ENCODE measurements around the gene CD79B.

Gene CD79B

DNA sequence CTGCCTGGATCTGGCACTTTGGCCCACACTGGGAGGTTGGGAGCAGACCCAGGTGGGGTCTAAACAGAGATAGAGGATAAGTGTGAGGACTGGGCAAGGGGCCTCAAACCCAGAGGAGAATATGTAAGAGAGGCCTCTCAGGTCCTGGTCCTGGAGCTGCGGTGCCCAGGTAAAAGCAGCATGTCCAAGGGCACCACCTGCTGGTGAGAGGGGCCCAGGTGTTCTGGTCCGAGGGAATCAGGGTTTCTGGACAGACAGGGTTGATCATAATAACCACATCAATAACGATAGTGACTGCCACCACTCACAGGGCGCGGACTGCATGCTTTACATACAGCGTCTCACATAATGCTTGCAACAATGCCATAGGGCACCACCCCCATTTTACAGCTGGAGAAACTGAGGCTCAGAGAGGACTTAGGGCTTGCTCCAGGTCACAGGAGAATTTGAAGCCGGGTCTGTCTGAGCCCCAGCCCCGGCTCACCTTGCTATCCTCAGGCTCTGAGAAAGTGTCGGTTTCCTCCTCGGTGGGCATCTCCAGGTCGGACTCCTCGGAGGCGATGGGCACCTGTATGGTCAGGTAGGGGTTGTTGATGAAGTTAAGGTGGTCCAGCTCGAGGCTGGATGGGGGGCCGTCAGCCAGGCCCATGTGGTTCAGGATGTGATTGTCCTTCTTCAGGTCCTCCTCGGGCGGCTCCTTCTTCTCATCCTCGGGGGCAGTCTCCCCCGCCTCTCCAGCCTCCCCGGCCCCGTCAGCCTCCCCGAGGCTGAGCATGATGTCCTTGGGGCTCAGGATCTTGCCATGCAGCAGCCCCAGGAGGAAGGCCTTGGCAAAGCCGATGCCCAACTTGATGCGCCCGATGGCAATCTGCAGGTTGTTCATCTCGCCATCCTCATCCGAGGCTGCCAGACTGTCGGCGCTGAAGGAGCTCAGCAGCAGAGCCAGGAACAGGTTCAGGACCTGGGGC is 19.1 kb upstream of the CD79B start:
- peak; percentile 48 for DNase-seq

DNA sequence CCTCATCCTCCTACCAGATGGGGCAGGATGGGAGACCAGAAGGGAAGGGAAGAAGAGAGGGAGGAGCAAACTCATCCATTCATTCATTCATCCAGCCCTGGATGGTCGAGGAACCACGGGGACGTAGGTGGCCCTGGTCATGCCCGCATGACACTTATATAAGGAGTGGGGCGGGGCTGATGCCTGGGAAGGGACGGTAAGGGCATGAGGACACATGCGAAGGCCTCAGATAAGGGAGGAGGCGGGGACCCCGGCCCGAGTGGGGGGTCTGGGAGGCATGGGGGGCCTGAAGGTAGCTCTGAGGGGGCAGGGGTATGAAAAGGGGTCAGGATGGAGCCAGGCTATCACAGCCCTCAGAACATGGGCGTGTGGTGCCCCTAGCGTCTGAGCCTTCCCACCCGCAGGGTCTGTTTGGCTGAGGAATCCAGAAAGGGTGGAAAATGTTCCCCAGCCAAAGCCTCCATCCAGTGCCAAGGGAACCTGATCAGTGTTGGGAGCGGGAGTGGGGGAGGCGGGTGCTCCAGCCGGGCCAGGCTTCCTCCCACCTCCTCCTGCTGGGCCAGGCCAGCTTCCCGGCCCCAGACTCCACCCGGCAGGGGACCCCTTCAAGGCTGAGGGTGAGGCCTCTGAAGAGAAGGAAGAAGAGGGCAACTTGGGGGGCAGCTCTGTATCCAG is 17.6 kb upstream of the CD79B start:
- no peak for DNase-seq

DNA sequence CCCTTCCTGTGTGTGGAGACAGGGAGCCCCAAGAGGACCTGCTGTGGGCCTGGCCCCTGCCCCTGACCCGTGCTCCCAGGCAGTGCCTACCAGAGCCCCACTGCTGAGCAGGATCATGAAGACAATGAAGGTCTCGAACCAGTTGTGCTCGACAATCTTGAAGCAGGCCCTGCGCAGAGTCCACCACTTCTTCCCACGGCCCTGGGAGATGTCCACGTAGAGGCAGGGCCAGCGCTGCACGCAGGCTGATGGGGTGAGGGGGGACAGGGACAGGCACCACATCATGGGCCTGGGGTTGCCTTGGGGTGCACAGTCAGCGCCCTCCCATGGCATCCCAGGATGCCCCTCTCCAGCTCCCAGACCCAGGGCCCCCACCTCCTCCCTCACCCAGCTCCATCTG is 16.4 kb upstream of the CD79B start:
- no peak for DNase-seq

DNA sequence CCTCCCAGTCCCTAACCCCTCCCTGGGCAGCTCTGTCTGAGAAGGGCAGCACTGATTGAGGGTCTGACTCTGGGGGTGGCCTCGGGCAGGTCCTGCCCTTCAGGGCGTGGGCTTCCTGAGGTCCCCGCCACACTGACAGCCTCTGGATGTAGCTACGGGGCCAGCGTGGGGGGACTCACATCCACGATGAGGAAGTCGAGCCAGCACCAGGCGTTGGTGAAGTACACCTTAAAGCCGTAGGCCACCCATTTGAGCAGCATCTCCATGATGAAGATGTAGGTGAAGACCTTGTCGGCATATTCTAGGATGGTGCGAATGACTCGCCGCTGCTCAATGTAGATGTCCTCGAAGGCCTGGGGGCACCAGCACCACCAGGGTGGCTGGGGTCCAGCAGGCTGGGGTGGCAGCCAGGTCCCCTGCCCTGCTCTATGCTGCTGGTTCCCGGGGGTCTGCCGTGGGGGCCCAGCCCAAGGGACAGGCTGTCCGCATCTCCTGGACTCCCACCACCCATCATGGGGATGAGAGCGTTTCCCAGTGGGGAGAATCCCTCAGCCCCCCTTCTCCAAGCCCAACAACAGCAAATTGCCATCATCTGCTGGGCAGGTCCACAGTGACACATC is 15.7 kb upstream of the CD79B start:
- no peak for DNase-seq

DNA sequence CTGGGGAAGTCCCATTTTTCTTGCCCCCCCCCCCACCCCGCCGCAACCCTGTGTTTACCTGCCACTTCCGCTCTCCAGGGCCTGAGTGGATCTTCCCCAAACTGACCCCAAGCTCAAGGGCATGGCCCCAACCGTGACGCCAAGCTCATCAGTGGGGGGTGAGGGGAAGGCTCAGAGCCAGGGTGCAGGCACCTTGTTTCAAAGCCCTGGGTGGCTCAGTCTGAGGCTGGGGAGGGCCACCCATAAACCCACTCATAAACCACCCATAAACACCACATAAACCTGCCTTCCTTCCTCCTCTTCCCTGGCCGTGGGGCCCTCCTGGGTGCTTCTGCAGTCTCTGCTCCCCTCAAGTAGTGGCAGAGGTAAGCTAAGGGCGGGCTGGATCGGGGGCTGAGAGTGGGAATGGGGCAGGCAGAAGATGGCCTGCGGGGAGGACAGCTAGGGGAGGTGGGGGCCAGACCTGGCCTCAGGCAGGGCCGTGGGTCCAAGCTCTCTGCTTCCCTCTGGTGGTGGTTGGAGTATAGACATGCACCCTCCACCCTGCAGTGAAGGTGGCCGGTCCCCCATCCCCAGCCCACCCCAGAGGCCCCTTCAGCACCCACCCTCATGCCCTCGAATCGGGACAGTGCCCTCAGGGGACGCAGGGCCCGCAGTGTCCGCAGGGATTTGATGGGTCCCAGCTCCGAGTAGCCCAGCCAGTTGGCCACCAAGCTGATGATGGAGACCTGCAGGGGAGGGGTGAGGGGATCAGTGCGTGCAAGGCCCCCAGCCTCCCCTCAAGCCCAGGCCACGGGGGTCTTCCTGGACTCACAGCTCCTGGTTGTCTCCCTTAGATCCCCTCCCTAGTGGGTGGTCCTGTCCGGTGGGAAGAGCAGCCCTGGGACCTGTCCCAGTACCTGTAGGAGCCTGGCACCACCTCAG is 14.6 kb upstream of the CD79B start:
- no peak for DNase-seq

DNA sequence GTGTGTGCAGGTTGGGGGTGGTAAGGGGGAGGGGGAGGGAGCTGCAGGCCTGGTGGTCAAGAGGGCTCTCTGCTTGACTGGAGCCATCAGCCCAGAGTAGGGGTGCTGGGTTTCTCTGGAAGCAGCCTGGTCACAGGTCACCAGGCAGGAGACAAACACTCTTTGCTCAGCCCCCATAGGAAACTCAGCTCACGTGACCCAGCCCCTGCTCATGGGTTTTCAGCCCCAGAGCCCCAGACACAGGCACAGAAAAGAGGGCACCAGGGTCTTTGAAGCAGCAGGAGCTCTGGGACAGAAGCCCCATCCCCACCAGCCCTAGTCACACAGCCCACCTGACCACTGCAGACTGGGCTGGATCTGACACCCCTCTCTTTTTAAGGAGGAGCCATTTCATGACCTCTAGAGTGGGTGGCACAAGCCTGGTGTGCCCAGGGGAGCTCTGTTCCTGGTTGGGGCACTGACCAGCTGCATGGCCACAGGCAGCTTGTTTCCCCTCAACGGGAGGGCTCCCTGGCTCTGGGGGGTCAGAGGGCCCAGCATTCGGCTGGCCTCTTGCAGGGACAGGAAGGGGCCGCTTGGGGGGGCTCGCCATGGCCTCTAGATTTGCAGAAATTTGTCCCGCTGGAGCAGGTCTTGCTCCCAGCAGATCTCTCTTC is 13.8 kb upstream of the CD79B start:
- no peak for DNase-seq

DNA sequence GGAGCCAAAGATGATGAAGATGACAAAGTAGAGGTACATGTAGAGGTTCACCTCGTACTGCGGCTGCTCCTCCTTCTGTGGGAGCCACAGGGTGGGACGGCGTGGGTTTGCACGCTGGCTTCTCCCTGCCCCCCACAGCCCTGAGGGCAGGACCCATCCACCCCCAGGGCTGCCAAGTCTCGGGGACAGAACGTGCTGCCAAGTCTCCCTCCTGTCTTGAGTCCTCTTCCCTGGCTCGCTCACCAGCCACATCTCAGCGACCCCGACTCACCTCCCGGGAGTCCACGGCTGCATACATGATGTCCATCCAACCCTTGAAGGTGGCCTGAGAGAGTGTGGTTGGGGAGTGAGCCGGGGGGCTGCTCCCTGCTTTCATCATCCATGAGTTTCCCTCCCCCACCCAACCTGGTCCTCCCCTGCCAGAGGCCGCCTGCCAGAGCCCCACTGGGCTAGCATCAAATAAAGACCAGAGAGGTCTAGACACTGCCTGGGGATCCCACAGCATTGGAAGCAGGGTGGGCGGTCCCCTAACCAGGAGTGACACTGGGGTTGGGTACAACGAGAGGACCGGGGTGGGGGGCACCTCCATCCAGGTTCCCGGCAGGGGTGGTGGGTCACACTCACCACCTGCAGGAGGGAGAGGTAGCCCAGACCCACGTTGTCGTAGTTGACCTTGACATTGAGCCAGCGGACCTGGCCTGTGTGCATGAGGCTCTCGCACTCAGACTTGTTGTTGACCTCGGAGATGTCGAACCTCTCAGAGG is 12.8 kb upstream of the CD79B start:
- no peak for DNase-seq

DNA sequence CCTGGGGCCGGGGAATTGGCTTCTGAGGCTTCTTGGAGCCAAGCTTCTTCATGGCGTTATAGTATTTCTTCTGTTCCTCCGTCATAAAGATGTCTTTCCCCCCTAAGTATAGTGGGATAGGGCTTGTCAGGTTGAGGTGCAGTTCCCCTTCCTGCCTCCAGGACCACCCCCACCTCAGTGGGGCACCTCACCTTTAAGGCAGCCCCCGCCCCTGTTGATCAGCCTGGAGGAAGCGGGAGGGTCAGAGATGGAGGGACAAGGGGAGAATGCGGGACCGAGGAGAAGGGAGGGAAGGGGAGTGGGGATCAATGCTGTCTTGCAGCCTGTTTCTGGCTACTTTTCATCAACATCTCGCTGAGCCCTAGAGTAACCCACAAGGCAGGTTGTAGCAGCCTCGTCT is 11.6 kb upstream of the CD79B start:
- no peak for DNase-seq

DNA sequence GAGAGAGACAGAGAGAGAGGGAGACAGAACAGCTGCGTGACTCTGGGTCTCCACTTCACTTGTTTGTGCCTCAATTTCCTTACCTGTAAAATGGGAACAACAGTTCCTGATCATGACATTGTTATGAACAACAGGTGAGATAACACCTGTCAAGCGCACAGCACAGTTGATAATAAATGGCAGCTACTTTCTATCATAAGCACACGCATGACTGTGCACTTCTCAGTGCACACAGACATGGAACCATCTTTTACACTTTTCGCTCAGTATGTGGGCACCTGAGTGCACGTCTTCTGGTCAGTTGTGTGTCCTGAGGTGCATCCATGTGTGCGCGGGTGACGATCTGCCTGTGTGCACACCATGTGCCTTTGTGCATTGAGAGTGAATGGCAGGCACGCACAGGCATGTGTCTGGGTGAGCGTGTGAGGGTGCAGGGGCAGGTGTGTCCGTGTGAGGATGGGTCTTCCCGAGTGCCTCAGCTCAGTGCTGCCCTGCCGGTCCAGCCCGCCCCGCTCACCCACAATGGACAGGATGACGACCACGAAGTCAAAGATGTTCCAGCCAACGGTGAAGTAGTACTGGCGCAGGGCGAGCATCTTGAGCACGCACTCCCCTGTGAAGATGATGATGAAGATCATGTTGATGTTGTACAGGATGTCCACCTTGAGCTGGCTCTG is 10.3 kb upstream of the CD79B start:
- DNase-seq: no peak

DNA sequence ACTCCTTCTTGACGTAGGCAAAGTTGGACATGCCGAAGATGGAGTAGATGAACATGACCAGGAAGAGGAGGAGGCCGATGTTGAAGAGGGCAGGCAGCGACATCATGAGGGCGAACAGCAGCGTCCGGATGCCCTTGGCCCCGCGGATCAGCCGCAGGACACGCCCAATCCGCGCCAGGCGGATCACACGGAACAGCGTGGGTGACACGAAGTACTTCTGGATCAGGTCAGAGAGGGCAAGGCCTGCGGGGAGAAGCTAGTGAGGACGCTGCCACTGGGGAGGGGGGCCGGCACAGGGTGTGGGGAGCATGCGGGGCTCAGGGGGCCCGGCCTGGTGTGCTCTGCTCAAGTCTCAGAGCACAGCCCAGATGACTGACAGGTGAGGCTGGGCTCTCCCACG is 9.6 kb upstream of the CD79B start:
- no peak for DNase-seq

DNA sequence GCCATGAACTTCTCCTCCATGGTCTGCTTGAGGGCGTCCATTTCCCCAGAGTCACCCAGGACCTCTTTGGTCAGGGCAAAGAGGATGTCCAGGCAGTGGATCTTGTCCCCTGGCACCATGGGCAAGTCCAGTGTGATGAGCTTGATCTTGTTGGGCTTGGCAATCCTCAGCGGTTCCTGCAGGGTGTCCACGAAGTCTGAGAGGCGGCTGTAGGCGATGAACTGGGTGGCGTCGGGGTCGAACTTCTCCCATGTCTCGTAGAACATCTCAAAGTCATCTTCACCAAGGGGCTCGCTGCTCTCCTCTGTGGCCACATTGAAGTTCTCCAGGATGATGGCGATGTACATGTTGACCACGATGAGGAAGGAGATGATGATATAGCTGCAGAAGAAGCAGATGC is 9.0 kb upstream of the CD79B start:
- DNase-seq: no peak

DNA sequence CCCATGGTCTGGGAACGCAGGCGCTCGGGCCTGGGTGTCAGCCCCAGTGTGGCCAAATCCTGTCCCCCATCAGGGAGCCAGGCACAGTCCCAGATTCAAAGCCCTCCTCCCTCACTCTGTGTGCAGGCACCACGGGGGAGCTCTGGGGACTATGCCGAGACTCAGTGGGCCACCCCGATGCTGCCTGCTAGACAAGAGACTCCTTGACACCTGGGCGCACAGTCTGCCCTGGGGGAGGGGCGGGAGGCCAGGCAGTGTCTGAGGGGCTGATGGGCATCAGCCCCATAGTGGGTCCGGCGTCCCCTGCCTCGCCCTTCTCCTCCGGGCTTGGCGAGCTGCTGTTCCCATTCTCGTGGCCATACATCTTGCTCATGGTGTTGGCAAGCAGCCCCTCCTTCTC is 8.5 kb upstream of the CD79B start:
- no peak for DNase-seq

DNA sequence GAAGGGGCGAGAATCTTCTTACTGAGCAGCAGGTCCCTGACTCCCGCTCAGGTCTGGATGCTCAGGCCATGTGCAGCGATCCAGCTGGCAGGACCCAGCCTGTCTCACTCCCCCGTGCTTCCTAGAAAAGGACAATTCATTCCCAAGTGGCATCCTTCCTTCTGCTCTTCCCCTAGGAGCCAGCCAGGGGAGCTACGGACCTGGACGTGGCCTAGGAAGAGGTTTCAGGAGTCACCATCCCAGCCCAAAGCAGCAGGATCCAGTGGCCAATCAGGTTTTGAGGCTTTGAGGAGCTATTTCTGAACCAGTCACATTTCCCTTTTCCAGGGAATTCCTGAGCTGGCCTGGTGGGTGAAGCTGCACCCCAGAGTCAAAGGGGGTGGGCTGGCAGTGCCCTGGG is 7.8 kb upstream of the CD79B start:
- DNase-seq: no peak

DNA sequence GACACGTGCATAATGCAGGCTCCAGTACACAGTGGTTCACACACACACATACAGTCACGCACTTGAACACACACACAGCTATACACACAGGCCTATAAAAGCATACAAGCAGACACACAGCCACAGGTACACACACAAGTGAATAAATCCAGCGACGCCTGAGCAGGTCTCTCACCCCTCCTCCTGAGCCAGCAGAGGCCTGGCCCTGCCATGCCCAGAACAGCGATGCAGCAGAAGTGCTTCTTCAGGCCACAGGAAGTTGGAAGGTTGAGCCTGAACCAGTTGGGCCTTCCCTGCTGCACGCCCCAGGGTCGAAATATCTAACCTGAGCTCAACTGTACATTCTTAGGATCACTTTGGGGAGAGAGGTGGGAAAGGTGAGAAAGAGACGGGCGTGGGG is 7.3 kb upstream of the CD79B start:
- no peak for DNase-seq

DNA sequence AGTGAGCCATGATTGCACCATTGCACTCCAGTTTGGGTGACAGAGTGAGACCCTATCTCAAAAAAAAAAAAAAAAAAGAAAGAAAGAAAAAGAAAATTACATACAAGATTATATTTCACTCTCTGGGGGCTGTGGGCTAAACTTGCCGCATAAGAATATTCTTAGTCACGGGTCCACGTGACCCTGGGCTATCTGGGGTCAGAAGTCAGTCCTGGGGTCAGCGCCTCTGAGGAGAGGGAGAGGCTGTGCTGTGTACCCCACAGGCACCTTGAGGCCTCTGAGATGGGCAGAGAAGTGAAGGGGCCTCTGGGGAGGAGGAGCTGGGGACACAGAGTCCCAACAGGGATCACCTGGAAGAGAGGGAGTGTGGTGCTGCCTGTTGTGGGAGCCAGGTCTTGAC is 5.8 kb upstream of the CD79B start:
- no peak for DNase-seq

DNA sequence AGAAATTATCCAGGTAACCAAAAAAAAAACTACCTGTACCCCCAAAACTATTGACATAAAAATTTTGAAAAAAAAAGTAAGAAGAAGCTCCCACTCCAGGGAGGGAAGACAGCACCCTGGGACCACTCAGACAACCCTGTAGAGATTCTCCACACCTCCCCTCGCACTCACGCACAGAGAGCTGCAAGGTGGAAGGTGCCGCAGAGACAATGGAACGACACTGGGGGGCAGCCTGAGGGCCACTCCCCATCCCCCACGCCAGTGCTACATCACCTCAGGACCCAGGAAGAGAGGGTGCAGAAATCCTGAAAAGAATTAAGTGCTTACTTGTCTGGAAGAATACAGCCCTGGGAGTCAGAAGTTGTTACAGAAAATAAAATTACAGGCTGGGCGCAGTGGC is 5.2 kb upstream of the CD79B start:
- no peak for DNase-seq

DNA sequence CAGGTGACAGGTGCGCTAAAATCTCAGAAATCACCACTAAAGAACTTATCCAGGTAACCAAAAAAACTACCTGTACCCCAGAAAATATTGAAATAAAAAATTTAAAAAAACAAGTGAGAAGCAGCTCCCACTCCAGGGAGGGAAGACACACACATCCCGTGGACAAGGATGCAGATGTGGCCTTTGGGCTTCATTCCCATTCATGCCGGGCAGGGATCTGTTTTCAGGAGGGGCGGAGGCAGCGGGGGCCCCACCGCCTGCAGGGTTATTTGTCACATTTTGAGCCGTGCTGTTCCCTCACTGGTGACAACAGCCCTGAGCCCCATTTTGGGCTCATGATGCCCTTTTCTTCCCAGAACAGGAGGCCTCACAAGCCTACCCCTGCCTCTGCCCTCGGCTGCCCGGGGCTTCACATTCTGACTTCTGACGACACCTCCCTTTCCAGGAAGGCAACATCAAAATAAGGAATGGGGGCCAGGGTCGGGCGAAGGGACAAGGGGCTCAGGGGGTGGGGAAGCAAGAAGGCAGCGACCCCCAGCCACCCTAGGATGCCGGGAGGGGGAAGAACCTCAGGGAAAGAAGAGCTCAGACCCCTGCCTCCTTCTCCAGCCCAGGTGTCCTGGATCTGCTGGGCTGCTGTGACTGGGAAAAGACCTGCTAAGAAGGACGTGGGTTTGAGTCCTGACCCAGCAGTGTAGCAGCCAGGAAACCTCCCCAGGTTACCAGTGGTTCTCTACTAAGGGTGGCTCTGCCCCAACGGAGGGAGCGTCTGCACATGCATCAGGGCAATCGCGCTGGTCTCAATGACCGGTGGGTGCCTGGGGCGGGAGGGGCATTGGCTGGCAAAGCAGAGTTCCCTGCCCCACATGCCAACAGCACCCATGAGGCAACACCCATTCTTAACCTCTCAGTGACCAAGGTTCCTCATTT is 2.3 kb upstream of the CD79B start:
- DNase-seq: no peak

DNA sequence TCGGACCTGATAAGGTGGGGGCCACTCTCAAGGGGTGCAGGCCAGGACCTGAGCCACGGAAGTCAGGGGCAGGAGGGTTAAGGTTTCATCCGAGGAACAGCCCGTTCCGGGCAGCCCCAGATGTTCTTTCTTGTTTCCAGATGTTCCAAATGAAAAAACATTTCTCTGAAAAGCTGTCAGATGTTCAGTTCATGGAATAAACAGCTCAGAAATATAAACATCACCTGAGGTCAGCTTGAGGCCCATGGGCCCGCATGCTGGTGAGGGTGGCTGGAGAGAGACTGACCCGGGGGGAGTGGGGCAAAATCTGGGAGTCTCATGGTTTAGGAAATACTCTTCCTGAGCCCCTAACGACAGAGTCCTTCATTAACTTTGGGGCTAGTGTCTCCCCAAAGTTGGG is 1.5 kb upstream of the CD79B start:
- DNase-seq: no peak

DNA sequence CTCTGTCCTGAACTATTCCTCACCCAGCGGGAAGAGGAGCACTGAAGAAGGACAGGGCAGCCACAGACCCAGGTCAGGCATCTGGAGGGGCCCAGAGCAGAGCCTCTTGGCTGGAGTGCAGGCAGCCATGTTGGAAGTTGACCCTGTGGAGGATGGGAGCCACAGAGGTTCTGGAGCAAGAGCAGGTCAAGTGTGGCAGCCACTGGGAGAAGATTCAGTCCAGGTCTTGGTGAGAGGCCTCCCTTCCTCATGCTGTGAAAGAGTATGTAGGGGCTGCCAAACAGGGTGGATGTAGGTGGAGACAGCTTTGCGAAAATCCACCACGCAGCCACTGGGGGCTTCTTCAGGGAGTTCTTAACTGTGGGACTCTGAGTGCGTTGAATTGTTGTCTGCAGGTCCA is 590 bp upstream of the CD79B start:
- no peak for DNase-seq
